SH-SY5Y (cell line): ENCODE measurements around the gene NDEL1.

Experiments
- GATA2 ChIP-seq: IDR thresholded peaks from 2 replicates; pipeline ENCODE4 v1.6.1; 2011; ENCODE audit warnings: mild to moderate bottlenecking, low read depth, low read length
- GATA3 ChIP-seq: IDR thresholded peaks from 2 replicates; pipeline ENCODE4 v1.6.1; 2011; ENCODE audit warnings: low read depth, mild to moderate bottlenecking, low read length, moderate library complexity

DNA sequence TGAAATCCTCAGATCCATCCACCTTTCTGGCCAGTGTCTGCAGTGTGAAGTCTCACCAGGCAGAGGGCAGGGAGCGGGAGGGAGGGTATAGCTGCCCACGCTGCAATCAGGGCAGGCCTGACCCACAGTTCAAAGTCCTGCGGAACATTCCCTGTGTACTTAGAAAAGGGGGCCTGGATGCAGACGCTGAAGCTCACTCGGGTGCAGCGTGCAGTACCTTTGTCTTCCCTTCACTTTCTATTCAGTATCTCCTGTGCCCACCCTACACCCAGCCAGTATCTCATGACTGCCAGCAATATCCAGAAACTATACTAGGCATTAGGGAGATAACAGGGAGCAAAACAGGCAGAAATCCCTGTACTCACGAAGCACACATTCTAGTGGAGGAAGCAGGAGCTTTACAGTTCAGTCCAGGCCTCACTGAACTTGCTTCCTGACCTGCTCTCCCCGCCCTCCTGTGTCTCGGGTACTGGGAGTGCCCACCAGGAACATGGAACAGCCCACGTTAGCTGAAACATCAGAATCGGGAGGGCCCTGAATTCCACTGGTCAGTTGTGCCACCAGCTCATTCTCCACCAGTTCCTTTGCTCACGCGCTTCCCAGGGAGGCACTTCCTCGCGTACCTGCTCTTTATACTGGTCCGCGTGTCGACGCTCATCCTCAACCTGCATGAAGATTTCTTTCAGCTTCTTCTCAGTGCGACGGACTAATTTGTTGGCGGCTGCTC lies 42.2 kb downstream of the NDEL1 start:
- TF ChIP-seq GATA3: no peak
- no peak for TF ChIP-seq GATA2
